Naive thymus-derived CD4-positive, alpha-beta T cell (primary cell): ENCODE results near the gene OR52K1. TPM values are rescaled to one million over a fixed set of nuclear protein-coding genes. Genes with fewer than 3 reads are reported as not detected.
A peak's percentile ranks its signal among the peaks of the same experiment; 100 is the strongest.

Source experiments
- ATAC-seq: fragments of 150-1000 bp; cut with Tn5 transposase; 2 replicates; pipeline ENCODE4 v1.10.0; 2021; ENCODE audit warnings: mild to moderate bottlenecking, moderate library complexity
- CTCF ChIA-PET: fragments of 350-600 bp; sonication (Branson Sonifier 250); formaldehyde crosslinking; loops from one replicate; lab custom pipeline; 2021; ENCODE audit warnings: antibody characterized with exemption; lab: Charles Lee
- POLR2A ChIA-PET: fragments of 350-600 bp; sonication (Branson Sonifier 250); formaldehyde crosslinking; loops from one replicate; lab custom pipeline; 2021; ENCODE audit warnings: antibody characterized with exemption, inconsistent platforms; lab: Charles Lee
- DNase-seq, 9 donors: peaks; one replicate each; pipeline versions ENCODE4 v3.0.0 to v3.0.0-alpha.2; 2020 to 2022; ENCODE audit warnings: mixed read lengths in 1 of 9
- H3K27ac ChIP-seq: one replicate; pipeline ENCODE4 v1.7.0; 2013; ENCODE audit warnings: mild to moderate bottlenecking, low read depth, low read length, moderate library complexity
- H3K27me3 ChIP-seq, 2 donors: one replicate each; pipeline ENCODE4 v1.7.0; 2013; ENCODE audit warnings: low read length in 2 of 2, mild to moderate bottlenecking in 2 of 2, moderate library complexity in 2 of 2; ENCODE audit not compliant: control insufficient read depth in 2 of 2, insufficient read depth in 2 of 2
- H3K36me3 ChIP-seq, 3 experiments: 1 replicate in 2 of 3; 2 replicates in 1 of 3; pipeline ENCODE4 v1.7.0; 2013; ENCODE audit warnings: low read length in 3 of 3, mild to moderate bottlenecking in 3 of 3, moderate library complexity in 1 of 3; ENCODE audit not compliant: insufficient read depth in 3 of 3, control insufficient read depth in 2 of 3
- H3K4me1 ChIP-seq, 2 donors: one replicate each; pipeline ENCODE4 v1.7.0; 2013; ENCODE audit warnings: low read length in 2 of 2, mild to moderate bottlenecking in 2 of 2, moderate library complexity in 1 of 2; ENCODE audit not compliant: control insufficient read depth in 2 of 2, insufficient read depth in 2 of 2
- H3K4me3 ChIP-seq: 2 replicates; pipeline ENCODE4 v1.7.0; 2013; ENCODE audit warnings: mild to moderate bottlenecking, low read length
- H3K9me3 ChIP-seq, 3 experiments: 1 replicate in 2 of 3; 2 replicates in 1 of 3; pipeline ENCODE4 v1.7.0; 2013; ENCODE audit warnings: low read length in 3 of 3; ENCODE audit not compliant: control insufficient read depth in 2 of 3
- H3K27ac Mint-ChIP-seq, 9 donors: one replicate each; pipeline ENCODE4 v1.8.0; 2020 to 2022; ENCODE audit warnings: mixed read lengths in 9 of 9, mild to moderate bottlenecking in 8 of 9, moderate library complexity in 5 of 9, inconsistent platforms in 2 of 9
- H3K27me3 Mint-ChIP-seq, 5 donors: one replicate each; pipeline ENCODE4 v1.8.0; 2021 to 2022; ENCODE audit warnings: mixed read lengths in 5 of 5, mild to moderate bottlenecking in 1 of 5
- H3K36me3 Mint-ChIP-seq, 5 donors: one replicate each; pipeline ENCODE4 v1.8.0; 2020 to 2022; ENCODE audit warnings: mixed read lengths in 5 of 5, mild to moderate bottlenecking in 3 of 5, inconsistent platforms in 1 of 5
- H3K4me1 Mint-ChIP-seq, 7 donors: one replicate each; pipeline ENCODE4 v1.8.0; 2020 to 2022; ENCODE audit warnings: mixed read lengths in 7 of 7, mild to moderate bottlenecking in 3 of 7, inconsistent platforms in 1 of 7
- H3K4me3 Mint-ChIP-seq, 10 donors: one replicate each; pipeline ENCODE4 v1.8.0; 2020 to 2022; ENCODE audit warnings: mild to moderate bottlenecking in 10 of 10, mixed read lengths in 10 of 10, moderate library complexity in 6 of 10, inconsistent platforms in 2 of 10
- H3K9me3 Mint-ChIP-seq, 11 donors: one replicate each; pipeline ENCODE4 v1.8.0; 2020 to 2022; ENCODE audit warnings: mixed read lengths in 11 of 11, mild to moderate bottlenecking in 4 of 11, inconsistent platforms in 1 of 11, moderate library complexity in 1 of 11
- intact Hi-C, 2 donors: fragments of 100-400 bp; cut with micrococcal nuclease; formaldehyde crosslinking; loops; one replicate each; pipeline ENCODE4 v1.15.1; 2023
- polyA plus RNA-seq, 2 donors: library from polyadenylated mRNA; unstranded; fragments of 300-500 nt; fragmentation: Illumina TruSeq; gene quantifications; one replicate each; pipeline ENCODE4 v1.2.3, GENCODE V29; 2021
- total RNA-seq, 6 experiments: library from RNA in 5 of 6; stranded (reverse) in 5 of 6; gene quantifications; 1 replicate in 5 of 6; 2 replicates in 1 of 6; pipeline ENCODE4 v1.2.3 and lab custom pipeline; 2021 to 2026

Gene OR52K1
- total and polyA plus RNA-seq, 7 experiments from 2014 or later: 0.29 to 0.39 TPM; not detected in 5

GRCh38 chr11:4453118-4453517 lies 29.3 kb upstream of the OR52K1 start:
- Histone ChIP-seq H3K27me3 (no peaks in the 10 kb centered on the region), H3K27ac (no peak overlapping the region), H3K4me3 (no peak overlapping the region), H3K4me1 (no peaks in the 10 kb centered on the region), H3K9me3 (no peaks in the 10 kb centered on the region), H3K36me3 (no peaks in the 10 kb centered on the region)
- ChIA-PET CTCF (no interaction called here), POLR2A (no interaction called here)
- H3K9me3 Mint-ChIP-seq: peaks cover 0 to 20% (median 10%) of the 10 kb centered on the region in 11 donors
- no peak overlapping the region for H3K27ac Mint-ChIP-seq
- DNase-seq (no peak), ATAC-seq (no peak)
- no peak overlapping the region for H3K4me3 Mint-ChIP-seq
- intact Hi-C loops: no loop called here
- H3K36me3 Mint-ChIP-seq: peaks cover 0 to 11% (median 0%) of the 10 kb centered on the region in 5 donors
- peaks cover 0 to 8% (median 0%) of the 10 kb centered on the region in 7 donors for H3K4me1 Mint-ChIP-seq
- H3K27me3 Mint-ChIP-seq: peaks cover 0 to 22% (median 13%) of the 10 kb centered on the region in 5 donors

- Histone ChIP-seq H3K4me1 (no peaks in the 10 kb centered on the region), H3K4me3 (no peak overlapping the region), H3K27ac (no peak overlapping the region), H3K27me3 (no peaks in the 10 kb centered on the region), H3K9me3 (no peaks in the 10 kb centered on the region), H3K36me3 (no peaks in the 10 kb centered on the region)
- ChIA-PET POLR2A (no interaction called here), CTCF (no interaction called here)
- H3K27me3 Mint-ChIP-seq: peaks cover 2 to 28% (median 13%) of the 10 kb centered on the region in 5 donors
- no peak overlapping the region for H3K27ac Mint-ChIP-seq
- H3K9me3 Mint-ChIP-seq: peaks cover 0 to 20% (median 10%) of the 10 kb centered on the region in 11 donors
- no peak for ATAC-seq
- intact Hi-C loops: no loop called here
- no peak for DNase-seq
- no peak overlapping the region for H3K4me3 Mint-ChIP-seq
- peaks cover 0 to 11% (median 0%) of the 10 kb centered on the region in 5 donors for H3K36me3 Mint-ChIP-seq
- peaks cover 0 to 10% (median 2%) of the 10 kb centered on the region in 7 donors for H3K4me1 Mint-ChIP-seq
These were observed 28.4 kb upstream of the OR52K1 start for GRCh38 chr11:4454021-4454420.

- ATAC-seq (peak; percentile 89), DNase-seq (no peak)
- peaks cover 2 to 24% (median 13%) of the 10 kb centered on the region in 5 donors for H3K27me3 Mint-ChIP-seq
- H3K9me3 Mint-ChIP-seq: peaks cover 0 to 20% (median 10%) of the 10 kb centered on the region in 11 donors
- peaks cover 0 to 11% (median 0%) of the 10 kb centered on the region in 5 donors for H3K36me3 Mint-ChIP-seq
- no peak overlapping the region for H3K27ac ChIP-seq
- H3K27me3 ChIP-seq: no peaks in the 10 kb centered on the region
- H3K4me3 ChIP-seq: no peak overlapping the region
- intact Hi-C loops: no loop called here
- no peaks in the 10 kb centered on the region for H3K36me3 ChIP-seq
- POLR2A ChIA-PET: no interaction called here
- CTCF ChIA-PET: no interaction called here
- H3K4me3 Mint-ChIP-seq: no peak overlapping the region
- no peak overlapping the region for H3K27ac Mint-ChIP-seq
- no peaks in the 10 kb centered on the region for H3K9me3 ChIP-seq
- no peaks in the 10 kb centered on the region for H3K4me1 ChIP-seq
- peaks cover 0 to 16% (median 5%) of the 10 kb centered on the region in 7 donors for H3K4me1 Mint-ChIP-seq
These were observed 27.0 kb upstream of the OR52K1 start for GRCh38 chr11:4455419-4455818.

- Mint-ChIP-seq H3K27ac (no peak overlapping the region), H3K36me3 (peaks cover 4 to 20% (median 5%) of the 10 kb centered on the region in 5 donors), H3K4me3 (no peak overlapping the region), H3K4me1 (peaks cover 0 to 18% (median 4%) of the 10 kb centered on the region in 7 donors), H3K27me3 (peaks cover 2 to 27% (median 20%) of the 10 kb centered on the region in 5 donors), H3K9me3 (peaks cover 5 to 20% (median 9%) of the 10 kb centered on the region in 11 donors)
- peak; percentile 50 for ATAC-seq
- Histone ChIP-seq H3K9me3 (peaks cover 0 to 6% (median 0%) of the 10 kb centered on the region in 3 experiments), H3K27me3 (no peaks in the 10 kb centered on the region), H3K4me3 (no peak overlapping the region), H3K36me3 (no peaks in the 10 kb centered on the region), H3K27ac (no peak overlapping the region), H3K4me1 (no peaks in the 10 kb centered on the region)
- ChIA-PET POLR2A (no interaction called here), CTCF (no interaction called here)
- no peak for DNase-seq
- intact Hi-C loops: no loop called here
These were observed 22.9 kb upstream of the OR52K1 start for GRCh38 chr11:4459500-4459899.

GRCh38 chr11:4460151-4460550 lies 22.3 kb upstream of the OR52K1 start:
- Mint-ChIP-seq H3K36me3 (peaks cover 4 to 20% (median 5%) of the 10 kb centered on the region in 5 donors), H3K27me3 (peaks cover 2 to 33% (median 20%) of the 10 kb centered on the region in 5 donors), H3K27ac (no peak overlapping the region), H3K4me3 (no peak overlapping the region), H3K9me3 (peaks cover 5 to 26% (median 11%) of the 10 kb centered on the region in 11 donors), H3K4me1 (peaks cover 0 to 18% (median 4%) of the 10 kb centered on the region in 7 donors)
- H3K27ac ChIP-seq: no peak overlapping the region
- ATAC-seq (no peak), DNase-seq (no peak)
- H3K9me3 ChIP-seq: peaks cover 0 to 9% (median 0%) of the 10 kb centered on the region in 3 experiments
- H3K27me3 ChIP-seq: no peaks in the 10 kb centered on the region
- H3K4me1 ChIP-seq: no peaks in the 10 kb centered on the region
- intact Hi-C loops: no loop called here
- ChIA-PET POLR2A (no interaction called here), CTCF (no interaction called here)
- no peaks in the 10 kb centered on the region for H3K36me3 ChIP-seq
- H3K4me3 ChIP-seq: no peak overlapping the region

- Mint-ChIP-seq H3K4me1 (peaks cover 0 to 8% (median 1%) of the 10 kb centered on the region in 7 donors), H3K9me3 (peaks cover 2 to 28% (median 10%) of the 10 kb centered on the region in 11 donors), H3K27ac (no peak overlapping the region), H3K36me3 (peaks cover 4 to 17% (median 5%) of the 10 kb centered on the region in 5 donors), H3K4me3 (peak overlapping the region in 1 of 10 donors; percentile 35), H3K27me3 (peaks cover 0 to 29% (median 16%) of the 10 kb centered on the region in 5 donors)
- intact Hi-C loops: no loop called here
- H3K4me1 ChIP-seq: no peaks in the 10 kb centered on the region
- CTCF ChIA-PET: no interaction called here
- H3K27ac ChIP-seq: no peak overlapping the region
- no peak for DNase-seq
- no peak overlapping the region for H3K4me3 ChIP-seq
- POLR2A ChIA-PET: no interaction called here
- H3K9me3 ChIP-seq: peaks cover 0 to 9% (median 0%) of the 10 kb centered on the region in 3 experiments
- no peaks in the 10 kb centered on the region for H3K27me3 ChIP-seq
- no peak for ATAC-seq
- no peaks in the 10 kb centered on the region for H3K36me3 ChIP-seq
These were observed 18.0 kb upstream of the OR52K1 start for GRCh38 chr11:4464216-4465159.
